HCT116 (cell line): Measurements from ENCODE around the gene GDNF.

Source experiments
- CEBPB ChIP-seq: IDR thresholded peaks from 2 replicates; pipeline ENCODE4 v1.6.1; 2012; ENCODE audit warnings: low read depth
- EZH2 ChIP-seq: fragments of 200-600 bp; sonication (generic); IDR thresholded peaks from 2 replicates; pipeline ENCODE4 v1.6.1; 2017; ENCODE audit warnings: antibody characterized with exemption, mixed run types
- FOSL1 ChIP-seq: IDR thresholded peaks from 2 replicates; pipeline ENCODE4 v1.6.1; 2012; ENCODE audit warnings: low read depth
- POLR2A ChIP-seq: IDR thresholded peaks from 2 replicates; pipeline ENCODE4 v1.7.0; 2011; ENCODE audit warnings: borderline replicate concordance; ENCODE audit not compliant: insufficient read depth, insufficient read length; ENCODE audit errors: extremely low read depth
- POLR2AphosphoS5 ChIP-seq: IDR thresholded peaks from 2 replicates; pipeline ENCODE4 v1.6.1; 2011; ENCODE audit warnings: mild to moderate bottlenecking, low read depth, low read length, moderate library complexity
- RAD21 ChIP-seq: IDR thresholded peaks from 2 replicates; pipeline ENCODE4 v1.6.1; 2012; ENCODE audit warnings: low read depth, mild to moderate bottlenecking
- SIN3A ChIP-seq: IDR thresholded peaks from 2 replicates; pipeline ENCODE4 v1.6.1; 2012; ENCODE audit warnings: low read depth
- SRF ChIP-seq: IDR thresholded peaks from 2 replicates; pipeline ENCODE4 v1.6.1; 2012; ENCODE audit warnings: low read depth
- TCF7L2 ChIP-seq: IDR thresholded peaks from 2 replicates; pipeline ENCODE4 v1.7.0; 2011; ENCODE audit warnings: borderline replicate concordance, inconsistent platforms; ENCODE audit not compliant: insufficient read depth, insufficient read length; ENCODE audit errors: extremely low read depth
- TF ChIP-seq, protein P1 (sequence below): IDR thresholded peaks from 2 replicates; pipeline ENCODE4 v1.6.1; 2011; ENCODE audit warnings: mild to moderate bottlenecking, low read length, moderate library complexity; ENCODE audit not compliant: insufficient replicate concordance; ENCODE audit errors: extremely low read depth
- TF ChIP-seq, protein P2 (sequence below): IDR thresholded peaks from 2 replicates; pipeline ENCODE4 v1.6.1; 2012; ENCODE audit warnings: low read depth
- TF ChIP-seq, protein P3 (sequence below), 3 experiments: fragments of 200-600 bp in 1 of 3; sonication (generic) in 1 of 3; IDR thresholded peaks in 2 of 3; conservative IDR thresholded peaks in 1 of 3; 2 replicates each; pipeline ENCODE4 v1.5.1; 2012 to 2017; ENCODE audit warnings: low read depth in 2 of 3, low read length in 2 of 3, antibody characterized with exemption in 1 of 3, borderline replicate concordance in 1 of 3, control low read depth in 1 of 3, mild to moderate bottlenecking in 1 of 3, mixed read lengths in 1 of 3, mixed run types in 1 of 3, moderate library complexity in 1 of 3; ENCODE audit not compliant: insufficient read depth in 1 of 3

DNA sequence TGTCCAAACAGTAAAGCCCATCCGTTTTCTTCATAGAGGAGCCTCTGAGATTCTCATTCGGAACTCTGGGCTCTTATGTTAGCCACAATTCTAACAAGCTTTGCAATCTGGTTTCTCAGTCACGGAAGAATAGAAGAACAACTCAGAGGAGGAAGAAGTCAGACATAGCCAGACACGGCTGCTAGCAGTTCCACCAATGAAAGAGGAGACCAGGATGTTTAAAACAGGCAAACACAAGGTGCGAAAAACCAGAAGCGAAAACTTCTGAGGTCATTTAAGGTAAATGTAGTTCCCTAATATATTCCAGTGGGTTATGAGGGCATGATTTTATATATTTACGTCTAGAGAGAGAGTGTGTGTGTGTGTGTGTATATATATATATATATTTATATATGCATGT is 34.1 kb upstream of the GDNF start:
- TF ChIP-seq, protein P1, sequence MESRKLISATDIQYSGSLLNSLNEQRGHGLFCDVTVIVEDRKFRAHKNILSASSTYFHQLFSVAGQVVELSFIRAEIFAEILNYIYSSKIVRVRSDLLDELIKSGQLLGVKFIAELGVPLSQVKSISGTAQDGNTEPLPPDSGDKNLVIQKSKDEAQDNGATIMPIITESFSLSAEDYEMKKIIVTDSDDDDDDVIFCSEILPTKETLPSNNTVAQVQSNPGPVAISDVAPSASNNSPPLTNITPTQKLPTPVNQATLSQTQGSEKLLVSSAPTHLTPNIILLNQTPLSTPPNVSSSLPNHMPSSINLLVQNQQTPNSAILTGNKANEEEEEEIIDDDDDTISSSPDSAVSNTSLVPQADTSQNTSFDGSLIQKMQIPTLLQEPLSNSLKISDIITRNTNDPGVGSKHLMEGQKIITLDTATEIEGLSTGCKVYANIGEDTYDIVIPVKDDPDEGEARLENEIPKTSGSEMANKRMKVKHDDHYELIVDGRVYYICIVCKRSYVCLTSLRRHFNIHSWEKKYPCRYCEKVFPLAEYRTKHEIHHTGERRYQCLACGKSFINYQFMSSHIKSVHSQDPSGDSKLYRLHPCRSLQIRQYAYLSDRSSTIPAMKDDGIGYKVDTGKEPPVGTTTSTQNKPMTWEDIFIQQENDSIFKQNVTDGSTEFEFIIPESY = no peak
- TF ChIP-seq, protein P2, sequence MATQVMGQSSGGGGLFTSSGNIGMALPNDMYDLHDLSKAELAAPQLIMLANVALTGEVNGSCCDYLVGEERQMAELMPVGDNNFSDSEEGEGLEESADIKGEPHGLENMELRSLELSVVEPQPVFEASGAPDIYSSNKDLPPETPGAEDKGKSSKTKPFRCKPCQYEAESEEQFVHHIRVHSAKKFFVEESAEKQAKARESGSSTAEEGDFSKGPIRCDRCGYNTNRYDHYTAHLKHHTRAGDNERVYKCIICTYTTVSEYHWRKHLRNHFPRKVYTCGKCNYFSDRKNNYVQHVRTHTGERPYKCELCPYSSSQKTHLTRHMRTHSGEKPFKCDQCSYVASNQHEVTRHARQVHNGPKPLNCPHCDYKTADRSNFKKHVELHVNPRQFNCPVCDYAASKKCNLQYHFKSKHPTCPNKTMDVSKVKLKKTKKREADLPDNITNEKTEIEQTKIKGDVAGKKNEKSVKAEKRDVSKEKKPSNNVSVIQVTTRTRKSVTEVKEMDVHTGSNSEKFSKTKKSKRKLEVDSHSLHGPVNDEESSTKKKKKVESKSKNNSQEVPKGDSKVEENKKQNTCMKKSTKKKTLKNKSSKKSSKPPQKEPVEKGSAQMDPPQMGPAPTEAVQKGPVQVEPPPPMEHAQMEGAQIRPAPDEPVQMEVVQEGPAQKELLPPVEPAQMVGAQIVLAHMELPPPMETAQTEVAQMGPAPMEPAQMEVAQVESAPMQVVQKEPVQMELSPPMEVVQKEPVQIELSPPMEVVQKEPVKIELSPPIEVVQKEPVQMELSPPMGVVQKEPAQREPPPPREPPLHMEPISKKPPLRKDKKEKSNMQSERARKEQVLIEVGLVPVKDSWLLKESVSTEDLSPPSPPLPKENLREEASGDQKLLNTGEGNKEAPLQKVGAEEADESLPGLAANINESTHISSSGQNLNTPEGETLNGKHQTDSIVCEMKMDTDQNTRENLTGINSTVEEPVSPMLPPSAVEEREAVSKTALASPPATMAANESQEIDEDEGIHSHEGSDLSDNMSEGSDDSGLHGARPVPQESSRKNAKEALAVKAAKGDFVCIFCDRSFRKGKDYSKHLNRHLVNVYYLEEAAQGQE = no peak
- TF ChIP-seq SIN3A (no peak), CEBPB (no peak), RAD21 (no peak), SRF (no peak), POLR2A (no peak), TCF7L2 (no peak), FOSL1 (no peak), EZH2 (no peak), POLR2AphosphoS5 (no peak)
- TF ChIP-seq, protein P3, sequence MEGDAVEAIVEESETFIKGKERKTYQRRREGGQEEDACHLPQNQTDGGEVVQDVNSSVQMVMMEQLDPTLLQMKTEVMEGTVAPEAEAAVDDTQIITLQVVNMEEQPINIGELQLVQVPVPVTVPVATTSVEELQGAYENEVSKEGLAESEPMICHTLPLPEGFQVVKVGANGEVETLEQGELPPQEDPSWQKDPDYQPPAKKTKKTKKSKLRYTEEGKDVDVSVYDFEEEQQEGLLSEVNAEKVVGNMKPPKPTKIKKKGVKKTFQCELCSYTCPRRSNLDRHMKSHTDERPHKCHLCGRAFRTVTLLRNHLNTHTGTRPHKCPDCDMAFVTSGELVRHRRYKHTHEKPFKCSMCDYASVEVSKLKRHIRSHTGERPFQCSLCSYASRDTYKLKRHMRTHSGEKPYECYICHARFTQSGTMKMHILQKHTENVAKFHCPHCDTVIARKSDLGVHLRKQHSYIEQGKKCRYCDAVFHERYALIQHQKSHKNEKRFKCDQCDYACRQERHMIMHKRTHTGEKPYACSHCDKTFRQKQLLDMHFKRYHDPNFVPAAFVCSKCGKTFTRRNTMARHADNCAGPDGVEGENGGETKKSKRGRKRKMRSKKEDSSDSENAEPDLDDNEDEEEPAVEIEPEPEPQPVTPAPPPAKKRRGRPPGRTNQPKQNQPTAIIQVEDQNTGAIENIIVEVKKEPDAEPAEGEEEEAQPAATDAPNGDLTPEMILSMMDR (IDR thresholded peaks at IDR 0.05 in 2 of 3, conservative IDR thresholded peaks at IDR 0.05 in 1 of 3; ENCODE audit: borderline replicate concordance in 1 of 3, insufficient read depth in 1 of 3, low read depth in 2 of 3, low read length in 2 of 3) = no peak
